NK-92 (cell line): ENCODE data around the gene SMC5.
"Not testable (repeated sequence)": the region's sequence is repeated elsewhere in the genome, so short reads cannot be mapped to it uniquely, and the experiment has no call there.

Experiments used
- DNase-seq: peaks from one replicate; lab custom pipeline; 2025; ENCODE audit not compliant: unreplicated experiment; lab: John Stamatoyannopoulos, UW

The SMC5 gene

DNA sequence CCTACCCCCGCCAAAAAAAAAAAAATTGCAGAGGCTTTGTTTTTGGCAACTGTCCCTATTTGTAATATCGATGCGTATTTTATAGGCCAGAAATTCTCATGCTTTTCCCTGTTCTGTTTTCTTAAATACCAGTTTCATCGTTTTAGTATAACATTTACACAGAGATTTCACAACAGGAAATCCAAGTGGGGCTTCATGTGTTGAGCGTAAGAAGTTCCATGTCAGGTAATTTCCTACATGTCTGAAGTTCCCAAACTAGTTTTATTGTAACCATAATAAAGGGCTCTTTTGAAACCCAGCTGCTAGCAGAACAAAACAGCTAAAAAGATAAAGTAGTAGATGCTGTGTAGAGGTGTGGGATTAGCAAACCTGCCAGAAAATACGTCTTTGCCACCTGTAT, 4.2 kb downstream of the SMC5 start:
- no peak for DNase-seq

DNA sequence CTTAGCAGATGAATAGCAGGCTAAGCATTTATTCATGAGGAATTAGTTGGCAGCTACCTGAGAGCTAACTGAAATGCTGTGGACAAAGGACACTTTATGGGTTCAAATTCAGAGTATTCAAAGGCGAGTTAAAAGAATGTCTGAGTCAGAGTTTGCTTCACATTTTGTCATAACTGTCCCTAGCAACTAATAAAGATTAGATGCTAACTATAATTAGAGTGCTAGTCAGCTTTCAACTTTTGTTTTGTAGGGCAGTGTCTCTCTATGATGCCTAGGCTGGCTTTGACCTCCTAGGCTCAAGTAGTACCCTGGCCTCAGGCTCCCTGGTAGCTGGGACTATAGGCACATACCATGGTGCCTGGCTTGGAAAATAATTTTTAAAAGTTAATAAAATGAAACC, 4.6 kb downstream of the SMC5 start:
- DNase-seq, result no peak

DNA sequence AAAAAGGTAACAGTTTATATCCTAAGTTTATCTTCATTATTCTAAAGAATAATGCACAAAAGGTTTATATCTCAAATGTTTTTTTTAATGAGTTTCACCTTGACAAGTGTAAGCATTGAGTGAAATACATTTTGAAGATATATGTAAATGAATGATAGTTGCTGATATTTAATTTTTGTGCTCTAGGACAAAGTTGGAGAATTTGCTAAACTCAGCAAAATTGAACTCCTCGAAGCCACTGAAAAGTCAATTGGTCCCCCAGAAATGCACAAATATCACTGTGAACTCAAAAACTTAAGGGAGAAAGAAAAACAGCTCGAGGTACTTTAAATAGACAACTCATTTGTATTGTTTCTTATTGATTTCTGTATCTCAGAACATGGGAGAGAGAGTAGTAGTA, 19.5 kb downstream of the SMC5 start:
- no peak for DNase-seq

DNA sequence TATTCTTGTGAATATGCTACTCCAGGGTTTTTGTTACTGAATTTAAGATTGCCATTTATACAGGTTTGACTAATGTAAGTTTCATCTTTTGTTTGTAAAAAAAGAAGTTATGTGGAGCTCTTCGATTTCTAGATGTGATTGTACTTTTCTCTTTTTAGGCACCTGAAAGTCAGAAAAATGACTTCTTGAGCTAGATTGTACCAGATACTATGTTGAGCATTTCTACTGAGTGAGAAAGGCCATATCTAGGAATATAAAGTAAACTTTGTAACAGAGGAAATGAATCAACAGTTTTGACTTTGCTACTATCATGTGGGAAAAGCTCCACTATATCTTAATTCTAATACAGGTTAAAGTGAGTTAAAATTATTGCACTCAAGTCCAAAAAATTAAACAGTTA, 25.1 kb downstream of the SMC5 start:
- DNase-seq, result no peak

DNA sequence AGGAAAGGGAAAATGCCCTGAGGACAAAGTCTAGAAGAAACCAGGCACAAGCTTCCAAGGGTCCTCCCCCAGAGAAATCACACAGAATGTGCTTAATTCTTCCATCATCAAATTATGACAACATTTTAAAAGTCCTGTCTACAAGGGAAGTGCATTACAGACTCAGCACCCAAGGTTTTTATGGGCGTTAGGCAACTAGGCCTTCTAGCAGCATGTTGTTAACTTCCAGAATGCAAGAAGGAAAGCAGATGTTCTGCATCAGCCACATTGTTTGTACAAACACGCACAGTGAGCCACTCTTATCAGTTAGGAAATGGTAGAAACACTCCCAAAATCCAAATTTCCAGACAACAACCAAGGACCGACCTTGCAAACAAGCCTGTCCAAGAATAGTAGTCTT, 26.5 kb downstream of the SMC5 start:
- no peak for DNase-seq

DNA sequence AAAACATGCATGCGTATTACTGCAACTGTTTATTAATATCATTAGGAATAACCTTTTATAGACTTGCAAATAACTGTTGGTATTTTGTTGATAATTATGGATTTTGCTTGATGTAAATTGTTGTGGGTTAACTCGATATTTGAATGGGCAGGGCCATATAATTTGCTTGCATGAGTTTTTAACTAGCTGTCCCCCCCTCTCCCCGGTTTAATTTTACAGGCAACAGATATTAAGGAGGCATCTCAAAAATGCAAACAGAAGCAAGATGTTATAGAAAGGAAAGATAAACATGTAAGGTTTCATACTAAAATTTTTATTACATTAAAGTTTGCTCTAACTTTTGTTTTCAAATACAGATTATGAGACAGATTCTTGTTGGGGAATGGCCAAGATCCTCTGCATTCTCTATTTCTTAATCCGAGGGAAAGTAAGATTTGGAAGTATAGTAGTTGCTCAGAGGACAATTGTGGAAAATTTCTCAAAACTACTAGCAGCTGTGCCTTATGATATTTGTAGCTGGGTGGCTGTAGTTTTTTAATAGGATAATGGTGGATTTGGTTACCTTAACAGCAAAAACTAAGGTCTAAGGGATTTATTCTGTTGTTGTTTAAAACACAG, 27.3 kb downstream of the SMC5 start:
- DNase-seq, result no peak

DNA sequence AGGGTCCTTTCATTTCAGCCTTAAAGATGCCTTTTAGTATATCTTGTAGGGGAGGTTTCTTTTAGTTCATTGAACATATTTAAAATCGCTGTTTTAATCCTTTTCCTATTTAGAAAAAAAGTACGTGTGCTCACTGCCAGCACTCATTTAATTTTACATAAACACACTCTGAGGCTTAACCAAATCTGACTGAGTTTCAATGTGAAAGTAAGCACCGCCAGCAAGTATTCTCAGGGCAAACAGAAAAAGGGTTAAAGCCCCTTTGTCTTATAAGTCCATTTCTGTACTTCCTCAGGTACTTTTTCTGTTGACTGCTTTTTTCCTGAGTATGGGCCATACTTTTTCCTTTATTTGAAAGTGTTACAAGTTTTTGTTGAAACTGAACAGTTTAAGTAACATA, 31.8 kb downstream of the SMC5 start:
- no peak for DNase-seq

DNA sequence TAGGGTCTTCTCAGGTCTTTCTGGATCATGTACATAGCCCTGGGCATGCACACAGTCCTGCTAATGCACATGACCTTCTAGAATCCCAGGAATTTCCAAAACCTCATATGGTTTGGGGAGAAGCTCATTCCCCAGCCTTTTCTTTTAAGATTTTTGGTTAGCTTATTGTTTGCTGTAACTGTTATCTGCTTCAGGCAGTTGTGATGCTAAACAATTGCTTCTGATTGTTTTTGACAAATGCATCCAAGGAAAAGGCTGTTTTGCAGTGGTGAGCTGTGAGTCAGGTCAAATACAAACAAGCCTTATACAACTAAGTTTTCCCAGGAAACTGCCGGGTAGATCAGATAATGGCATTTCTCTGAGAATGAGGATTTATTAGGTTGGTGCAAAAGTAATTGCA, 32.7 kb downstream of the SMC5 start:
- DNase-seq, result no peak

DNA sequence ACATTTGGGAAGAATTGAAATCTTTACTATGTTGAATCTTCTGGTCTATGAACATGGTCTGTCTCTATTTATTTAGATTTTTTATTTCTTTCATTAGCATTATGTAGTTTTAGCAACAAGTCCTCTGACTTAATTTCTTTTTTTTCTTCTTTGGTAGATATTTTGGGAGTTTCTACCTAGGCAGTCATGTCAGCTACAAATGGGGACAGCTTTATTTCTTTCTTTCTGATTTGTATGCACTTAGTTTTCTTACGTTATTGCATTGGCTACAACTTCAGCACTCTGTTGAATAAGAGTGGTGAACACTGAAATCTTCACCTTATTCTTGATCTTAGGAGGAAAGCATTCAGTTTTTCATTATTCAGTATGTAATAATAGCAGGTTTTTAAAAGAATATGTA, 33.5 kb downstream of the SMC5 start:
- DNase-seq, result no peak

DNA sequence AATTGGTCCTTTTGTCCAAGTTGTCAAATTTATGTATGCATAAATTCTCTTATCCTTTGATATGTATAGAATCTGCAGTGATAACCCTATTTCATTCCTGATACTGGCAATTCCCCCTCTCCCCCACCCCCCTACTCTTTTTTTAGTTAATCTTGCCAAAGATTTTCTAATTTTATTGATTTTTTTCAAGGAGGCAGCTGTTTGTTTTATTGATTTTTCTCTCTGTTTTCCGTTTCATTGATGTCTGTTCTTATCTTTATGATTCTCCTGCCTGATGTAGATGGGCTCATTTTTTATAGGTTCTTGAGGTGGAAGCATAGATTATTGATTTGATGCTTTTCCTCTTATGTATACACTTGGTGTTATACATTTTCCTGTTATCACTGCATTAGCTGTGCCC, 34.4 kb downstream of the SMC5 start:
- DNase-seq, result no peak

DNA sequence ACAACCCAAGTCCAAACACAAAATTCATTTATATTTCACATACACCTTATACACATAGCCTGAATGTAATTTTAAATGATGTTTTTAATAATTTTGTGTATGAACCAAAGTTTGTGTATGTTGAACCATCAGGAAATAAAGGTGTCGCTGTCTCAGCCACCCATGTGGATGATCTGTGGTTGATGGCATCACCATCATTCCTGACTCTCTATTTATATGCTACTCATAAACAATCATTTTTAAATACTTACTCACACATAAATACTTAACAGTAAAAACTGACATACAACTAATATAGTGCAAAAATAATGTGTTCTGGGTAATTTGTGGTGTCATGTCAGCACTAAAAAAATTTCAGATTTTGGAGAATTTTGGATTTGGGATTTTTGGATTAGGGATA, 38.4 kb downstream of the SMC5 start:
- DNase-seq, result no peak

DNA sequence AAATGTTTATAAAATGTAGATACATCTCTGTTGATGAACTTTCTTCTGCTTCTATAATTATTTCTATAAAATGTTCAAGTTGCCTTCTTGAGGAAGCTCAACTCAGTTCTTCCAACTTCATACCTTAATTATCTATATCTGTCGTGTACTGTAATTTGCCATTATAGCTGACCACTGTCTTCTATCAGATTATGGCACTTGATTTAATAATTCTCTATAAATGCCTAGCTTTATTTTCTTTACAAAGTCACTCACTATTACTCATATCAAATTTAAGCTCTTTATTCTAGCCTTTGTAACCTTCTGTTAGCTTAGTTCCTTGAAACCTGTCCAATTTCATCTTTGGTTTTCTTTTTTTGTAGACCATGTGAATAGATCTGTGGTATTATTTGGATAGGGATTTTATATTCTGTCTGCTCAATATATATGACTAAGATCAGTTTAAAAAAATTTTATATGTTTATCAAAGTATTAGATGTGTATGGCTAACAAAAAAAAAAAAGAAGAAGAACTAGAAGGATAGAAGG, 39.5 kb downstream of the SMC5 start:
- DNase-seq, result no peak

DNA sequence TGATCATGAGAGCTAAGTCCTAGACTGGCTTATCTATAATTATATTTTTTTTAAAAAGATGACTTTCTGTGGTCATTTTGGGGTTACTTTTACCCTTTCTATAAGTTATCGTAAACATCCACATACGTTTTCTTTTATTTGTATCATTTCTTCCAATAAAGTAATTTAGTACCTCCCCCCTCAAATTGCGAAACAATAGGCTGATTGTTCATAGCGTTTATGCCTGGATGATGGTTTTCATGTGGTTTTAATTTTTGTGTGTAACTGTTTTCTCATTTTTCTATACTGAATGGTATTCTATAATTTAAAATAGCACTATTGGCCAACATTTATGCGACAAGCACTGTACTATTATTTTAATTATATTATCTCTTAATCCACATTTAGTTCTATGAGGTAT, 44.5 kb downstream of the SMC5 start:
- no peak for DNase-seq

DNA sequence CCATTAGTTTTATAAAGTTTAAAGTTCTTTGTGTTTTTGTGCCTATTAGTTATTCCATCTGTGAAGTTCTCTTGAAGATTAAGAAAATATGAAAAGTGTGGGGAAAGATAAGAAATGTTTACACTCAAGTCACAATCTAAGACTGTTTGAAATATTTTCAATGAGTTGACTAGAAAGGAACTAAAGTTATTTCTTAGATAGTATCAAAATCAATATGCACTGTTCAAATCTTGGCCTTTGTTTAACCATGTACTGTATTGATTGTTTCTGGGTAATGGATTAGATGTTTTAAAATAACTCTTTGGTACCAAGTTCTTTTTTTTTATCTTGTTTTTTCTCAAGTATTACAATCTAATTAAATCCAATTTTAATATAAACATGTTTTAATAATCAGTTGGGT, 46.0 kb downstream of the SMC5 start:
- no peak for DNase-seq

DNA sequence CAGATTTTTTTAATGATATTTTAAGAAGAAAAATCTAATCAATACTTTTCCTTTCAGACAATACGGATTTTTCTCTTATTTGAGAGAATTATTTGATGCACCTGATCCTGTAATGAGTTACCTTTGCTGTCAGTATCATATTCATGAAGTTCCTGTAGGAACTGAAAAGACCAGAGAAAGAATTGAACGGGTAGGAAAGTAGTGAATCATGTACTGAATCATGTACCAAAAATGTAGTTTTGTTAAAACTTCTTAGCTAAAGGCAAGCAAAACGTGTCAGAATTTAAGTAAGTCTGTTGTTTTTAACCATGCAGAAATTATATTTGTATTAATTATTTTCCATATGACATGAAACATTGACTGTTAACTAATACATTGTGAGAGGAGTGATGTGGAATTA, 56.6 kb downstream of the SMC5 start:
- no peak for DNase-seq

DNA sequence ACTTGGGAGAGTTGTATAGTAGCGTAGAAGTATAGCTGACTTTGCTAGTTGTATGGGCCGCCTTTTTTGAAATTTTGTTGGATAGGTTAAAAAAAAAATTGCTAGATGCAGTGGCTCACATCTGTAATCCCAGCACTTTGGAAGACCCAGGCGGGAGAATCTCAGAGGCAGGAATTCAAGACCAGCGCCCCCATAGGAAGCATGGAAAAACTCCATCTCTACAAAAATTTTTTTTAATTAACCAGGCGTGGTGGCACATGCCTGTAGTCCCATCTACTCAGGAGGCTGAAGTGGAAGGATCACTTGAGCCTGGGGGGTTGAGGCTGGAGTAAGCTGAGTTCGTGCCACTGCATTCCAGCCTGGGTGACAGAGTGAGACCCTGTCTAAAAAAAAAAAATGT, 59.2 kb downstream of the SMC5 start:
- no peak for DNase-seq

DNA sequence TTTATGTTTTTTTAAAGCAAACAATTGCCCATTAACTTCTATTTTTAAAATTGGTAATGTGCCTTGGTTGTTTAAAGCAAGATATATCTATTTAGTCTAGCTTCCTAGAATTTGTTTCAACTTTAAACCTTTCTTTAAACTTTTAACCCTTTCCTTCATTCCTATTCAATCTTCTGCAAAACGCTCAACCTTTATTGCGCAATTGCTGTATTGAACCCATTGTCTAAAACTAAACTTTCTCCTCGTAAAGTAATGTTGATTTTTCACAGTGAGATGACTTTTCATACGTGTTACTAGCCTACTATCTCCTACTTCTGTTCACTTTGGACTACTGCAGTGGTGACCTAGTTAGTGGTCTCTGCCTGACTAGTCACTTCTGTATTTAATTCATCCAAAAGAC, 63.3 kb downstream of the SMC5 start:
- no peak for DNase-seq

DNA sequence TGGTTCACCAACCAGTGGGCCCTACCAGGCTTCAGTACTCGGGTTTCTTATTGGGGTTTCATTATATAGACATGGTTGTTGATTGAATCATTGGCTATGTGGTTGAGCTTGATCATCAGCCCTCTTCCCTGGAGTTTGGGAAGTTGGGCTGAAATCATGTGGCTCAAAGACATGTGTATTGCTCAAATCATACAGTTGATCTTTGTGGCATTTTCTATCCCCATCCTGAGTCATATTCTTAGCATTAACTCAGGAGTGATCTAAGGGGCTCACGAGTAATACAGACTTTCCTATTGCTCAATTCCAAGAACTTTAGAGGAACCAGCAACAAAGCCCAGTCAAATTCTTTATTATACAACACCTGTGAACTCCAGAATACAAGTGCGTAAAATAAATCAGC, 66.2 kb downstream of the SMC5 start:
- no peak for DNase-seq

DNA sequence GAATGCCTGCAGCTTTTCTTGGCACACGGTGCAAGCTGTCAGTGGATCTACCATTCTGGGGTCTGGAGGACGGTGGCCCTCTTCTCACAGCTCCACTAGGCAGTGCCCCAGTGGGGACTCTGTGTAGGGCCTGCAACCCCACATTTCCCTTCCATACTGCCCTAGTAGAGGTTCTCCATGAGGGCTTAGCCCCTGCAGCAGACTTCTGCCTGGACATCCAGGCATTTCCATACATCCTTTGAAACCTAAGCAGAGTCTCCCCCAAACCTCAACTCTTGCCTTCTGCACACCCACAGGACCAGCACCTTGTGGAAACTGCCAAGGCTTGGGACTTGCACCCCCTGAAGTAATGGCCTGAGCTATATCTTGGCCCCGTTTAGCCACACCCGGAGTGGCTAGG, 69.8 kb downstream of the SMC5 start:
- not testable (repeated sequence) for DNase-seq

DNA sequence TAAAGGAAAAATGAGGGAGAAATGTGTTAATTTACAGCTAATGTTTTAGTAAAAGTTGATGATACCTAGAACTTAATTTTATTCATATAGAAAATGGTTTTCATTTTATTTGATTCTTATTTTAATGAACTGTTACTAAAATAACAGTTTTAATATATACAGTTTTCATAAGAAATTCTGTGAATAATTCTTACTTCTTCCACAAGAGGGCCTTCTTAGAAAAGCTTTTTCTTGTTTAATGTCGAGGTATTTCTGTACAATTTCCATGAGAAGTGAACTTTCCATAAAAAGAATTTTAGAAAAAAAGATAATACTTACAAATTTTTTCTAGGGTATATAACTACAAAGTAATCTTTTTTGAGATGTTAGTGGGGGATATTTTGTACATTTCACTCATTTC, 81.8 kb downstream of the SMC5 start:
- no peak for DNase-seq

DNA sequence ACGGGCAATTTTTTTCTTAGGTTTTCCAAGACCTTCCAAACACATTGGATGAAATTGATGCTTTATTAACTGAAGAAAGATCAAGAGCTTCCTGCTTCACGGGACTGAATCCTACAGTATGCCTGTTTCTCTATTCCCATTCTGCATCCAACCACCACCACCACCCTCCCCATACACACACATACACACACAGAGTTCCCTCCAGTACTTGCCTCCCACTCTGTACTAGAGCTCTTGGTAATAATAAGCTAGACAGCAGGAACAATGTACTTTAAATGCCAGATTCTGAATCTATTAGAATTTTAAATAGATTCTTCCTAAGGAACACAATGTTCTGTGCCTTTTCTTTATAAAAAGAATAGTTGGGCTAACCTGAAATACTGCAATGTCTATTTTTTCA, 88.3 kb downstream of the SMC5 start:
- no peak for DNase-seq

DNA sequence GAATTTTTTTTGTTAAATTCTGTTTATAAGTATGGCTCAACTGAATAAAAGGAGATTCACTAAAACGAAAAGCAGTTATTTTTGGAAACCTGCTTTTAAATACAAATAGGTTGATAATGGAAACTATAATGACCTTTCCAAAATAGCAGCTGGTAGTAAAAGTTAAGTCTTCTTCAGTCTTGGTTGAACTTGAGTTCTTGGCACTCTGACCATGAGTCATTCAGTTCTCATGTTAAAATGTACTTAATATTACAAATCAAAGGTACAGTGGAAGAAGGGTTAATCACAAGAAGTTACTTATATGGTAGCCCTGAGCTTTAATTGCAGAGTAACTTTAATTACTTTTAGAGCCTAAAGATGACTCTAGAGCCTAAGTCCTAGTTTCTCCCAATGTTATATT, 93.6 kb downstream of the SMC5 start:
- DNase-seq, result no peak

DNA sequence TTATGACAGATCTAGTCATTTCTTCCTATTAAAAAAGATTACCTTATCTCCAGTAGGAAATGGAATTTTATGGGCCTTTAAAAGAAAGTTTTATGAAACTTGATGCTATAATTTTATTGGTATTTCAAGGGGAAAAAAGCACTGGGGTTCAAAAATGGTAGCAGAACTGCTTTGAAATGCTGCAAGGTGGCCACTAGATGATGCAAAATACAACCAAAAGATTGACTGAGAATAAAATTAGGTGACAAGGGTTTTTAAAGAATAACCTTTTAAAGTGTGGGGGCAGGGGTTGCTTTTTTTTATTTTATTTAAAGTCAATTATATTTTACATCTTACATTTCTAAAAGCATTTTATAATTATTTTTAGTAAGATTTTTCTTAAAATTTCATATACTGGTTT, 94.0 kb downstream of the SMC5 start:
- DNase-seq, result no peak

DNA sequence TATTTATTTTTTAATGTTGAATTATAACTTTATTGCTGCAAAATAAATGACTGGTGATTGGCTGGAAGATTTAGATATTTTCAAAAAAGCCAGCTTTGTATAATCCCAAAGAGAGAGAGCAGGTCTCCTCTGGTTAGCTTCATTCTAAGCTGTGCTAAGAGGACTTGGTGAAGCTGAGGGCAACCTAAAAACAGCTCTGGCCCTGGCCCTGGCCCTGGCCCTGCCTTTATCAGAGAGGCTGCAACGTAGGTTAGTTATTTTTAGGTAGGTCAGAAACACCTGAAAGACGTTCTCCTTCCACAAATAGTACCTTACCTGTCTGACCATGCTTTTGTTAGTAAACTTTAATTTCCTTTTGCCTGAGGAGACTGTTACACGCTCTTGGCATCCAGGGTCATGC, 97.0 kb downstream of the SMC5 start:
- DNase-seq, result no peak
